Measurements from ENCODE around the gene HTR3D. TPM values are rescaled to one million over a fixed set of nuclear protein-coding genes. Genes with fewer than 3 reads are reported as not detected.
A peak's percentile ranks its signal among the peaks of the same experiment; 100 is the strongest.

The HTR3D gene
- total and polyA plus RNA-seq, 2 of the 13 experiments (the other 11 are each of a cell fraction or from before 2014, with no cell fraction given), result not detected

- peak; percentile 54; the same call in 1 of the 2 replicates for TF ChIP-seq HOMEZ (CRISPR knock-in tag; IDR thresholded peaks at IDR 0.05; ENCODE audit: low read depth)
- no peak for TF ChIP-seq ZNF446 (CRISPR knock-in tag; IDR thresholded peaks at IDR 0.05)
- TF ChIP-seq TEF (CRISPR knock-in tag; IDR thresholded peaks at IDR 0.05), result no peak
- TF ChIP-seq SMARCE1 (IDR thresholded peaks at IDR 0.05; ENCODE audit: borderline replicate concordance), result no peak
- no peak for TF ChIP-seq ATM (IDR thresholded peaks at IDR 0.05; ENCODE audit: borderline replicate concordance)
- TF ChIP-seq ZNF781 (CRISPR knock-in tag; IDR thresholded peaks at IDR 0.05; ENCODE audit: borderline replicate concordance, not compliant biosample characterization), result no peak
- 0 out of 2 replicates have a peak, but pooled peaks have one; percentile 37 for TF ChIP-seq ZFX (CRISPR knock-in tag; IDR thresholded peaks at IDR 0.05; ENCODE audit: low read depth)
- TF ChIP-seq ARID3A (IDR thresholded peaks at IDR 0.05; ENCODE audit: low read depth, low read length), result peak; percentile 37; the same call in 1 of the 2 replicates
- no peak for TF ChIP-seq STAT5B (CRISPR knock-in tag; IDR thresholded peaks at IDR 0.05)
- 0 out of 2 replicates have a peak, but pooled peaks have one; percentile 23 for TF ChIP-seq ZNF318 (CRISPR knock-in tag; IDR thresholded peaks at IDR 0.05)
- TF ChIP-seq FOSL1 (CRISPR knock-in tag; IDR thresholded peaks at IDR 0.05; ENCODE audit: borderline replicate concordance), result no peak
- no peak for TF ChIP-seq ZBTB43 (CRISPR knock-in tag; conservative IDR thresholded peaks at IDR 0.05)
- no peak for TF ChIP-seq ZZZ3 (CRISPR knock-in tag; IDR thresholded peaks at IDR 0.05; ENCODE audit: borderline replicate concordance)
- no peak for TF ChIP-seq ZNF33B (CRISPR knock-in tag; IDR thresholded peaks at IDR 0.05)
- TF ChIP-seq BCL6 (CRISPR knock-in tag; IDR thresholded peaks at IDR 0.05), result peak; percentile 48; the same call in 1 of the 2 replicates
- no peak for TF ChIP-seq HNRNPL (IDR thresholded peaks at IDR 0.05; ENCODE audit: low read depth, low read length)
These were observed 43.2 kb upstream of the HTR3D start (continued) for GRCh38 chr3:183988216-183988790.

Data from HepG2 (cell line).